Cardiac muscle cell (in vitro differentiated cells and primary cell): Measurements from ENCODE around the gene JMJD8. TPM values are rescaled to one million over a fixed set of nuclear protein-coding genes. Genes with fewer than 3 reads are reported as not detected.

ENCODE experiments used
- DNase-seq, 2 donors: peaks; one replicate each; pipeline versions ENCODE4 v3.0.0 to v3.0.0-alpha.2; 2010 to 2017; ENCODE audit warnings: low read depth in 1 of 2, low spot score in 1 of 2
- H3K27ac ChIP-seq: fragments of 200-600 bp; sonication (generic); 2 replicates; pipeline ENCODE4 v1.5.1; 2016
- H3K27me3 ChIP-seq: fragments of 200-600 bp; sonication (generic); 2 replicates; pipeline ENCODE4 v1.6.0; 2016; ENCODE audit warnings: control low read depth
- H3K36me3 ChIP-seq: fragments of 200-600 bp; sonication (generic); 2 replicates; pipeline ENCODE4 v1.5.1; 2016; ENCODE audit warnings: control low read depth
- H3K4me1 ChIP-seq: fragments of 200-600 bp; sonication (generic); 2 replicates; pipeline ENCODE4 v1.8.1; 2017; ENCODE audit warnings: low read depth, mild to moderate bottlenecking, mixed run types
- H3K4me3 ChIP-seq: fragments of 200-600 bp; sonication (generic); 2 replicates; pipeline ENCODE4 v1.5.1; 2016; ENCODE audit warnings: mild to moderate bottlenecking
- H3K9me3 ChIP-seq: fragments of 200-600 bp; sonication (generic); 2 replicates; pipeline ENCODE4 v1.5.1; 2017; ENCODE audit warnings: low read depth, mild to moderate bottlenecking, control low read depth
- CTCF ChIP-seq: IDR thresholded peaks from 2 replicates; pipeline ENCODE4 v1.5.1; 2012; ENCODE audit warnings: low read depth, mild to moderate bottlenecking, low read length
- polyA plus RNA-seq: library from polyadenylated mRNA; unstranded; fragments of >200 nt; fragmentation: Nextera tagmentation; extraction: Ambion mirVana; gene quantifications from 2 replicates; pipeline ENCODE4 v1.2.1, GENCODE V29; 2016
- total RNA-seq: library from RNA; depleted of rRNA; stranded (reverse); fragments of >200 nt; gene quantifications from 2 replicates; pipeline ENCODE4 v1.2.3, GENCODE V29; 2016

JMJD8 gene
- total and polyA plus RNA-seq, 2 experiments from 2014 or later = 105 to 118 TPM

DNA sequence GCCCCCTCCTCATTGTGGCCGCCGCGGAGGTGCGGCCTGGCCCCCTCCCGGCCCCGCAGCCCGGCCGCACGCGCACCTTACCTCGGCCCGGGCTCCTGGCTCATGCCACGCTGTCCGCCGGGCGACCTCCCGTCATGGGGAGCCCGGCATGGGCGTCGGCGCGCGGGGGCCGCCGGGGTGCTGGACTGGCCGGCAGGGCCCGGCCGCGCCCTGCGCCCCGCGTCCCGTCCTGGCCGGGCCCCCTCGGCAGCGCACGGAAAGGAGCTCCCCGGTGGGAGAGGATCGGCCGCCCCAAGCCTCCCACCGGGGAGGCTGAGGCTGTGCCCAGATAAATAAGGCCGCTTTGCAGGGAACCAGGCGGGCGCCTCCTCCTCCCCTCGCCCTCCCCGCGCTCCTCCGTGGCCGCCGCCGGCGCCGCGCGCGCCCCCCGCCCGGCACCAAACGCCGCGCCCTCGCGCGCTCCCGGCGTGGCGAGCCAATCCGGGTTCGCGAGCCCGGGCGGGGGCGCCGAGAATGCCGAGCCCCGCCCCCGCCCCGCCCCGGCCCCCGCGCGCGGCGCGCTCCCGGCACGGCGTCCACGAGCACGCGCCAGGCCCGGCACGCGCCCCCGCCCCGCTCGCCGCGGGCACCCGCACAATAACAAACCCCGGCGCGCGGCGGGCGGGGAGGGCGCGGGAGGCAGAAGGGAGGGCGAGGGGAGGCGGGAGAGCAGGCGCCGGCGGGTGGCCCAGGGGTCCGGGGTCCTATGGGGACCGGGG lies 21.5 kb upstream of the JMJD8 start, which contains the start of gene FBXL16:
Gene FBXL16 (minus strand): TSS at position 371 of the 758 bp plus-strand sequence. CDS start 8,396 bp downstream, outside the sequence.
- no peak for DNase-seq
- no peak within 1 kb of the TSS for H3K27ac ChIP-seq
- H3K4me1 ChIP-seq = peaks cover 10% of the 10 kb centered on the region
- H3K9me3 ChIP-seq = no peaks in the 10 kb centered on the region
- no peak for TF ChIP-seq CTCF
- H3K36me3 ChIP-seq = no peaks in the 10 kb centered on the region
- peaks cover 86% of the 10 kb centered on the region for H3K27me3 ChIP-seq
- no peak within 1 kb of the TSS for H3K4me3 ChIP-seq

DNA sequence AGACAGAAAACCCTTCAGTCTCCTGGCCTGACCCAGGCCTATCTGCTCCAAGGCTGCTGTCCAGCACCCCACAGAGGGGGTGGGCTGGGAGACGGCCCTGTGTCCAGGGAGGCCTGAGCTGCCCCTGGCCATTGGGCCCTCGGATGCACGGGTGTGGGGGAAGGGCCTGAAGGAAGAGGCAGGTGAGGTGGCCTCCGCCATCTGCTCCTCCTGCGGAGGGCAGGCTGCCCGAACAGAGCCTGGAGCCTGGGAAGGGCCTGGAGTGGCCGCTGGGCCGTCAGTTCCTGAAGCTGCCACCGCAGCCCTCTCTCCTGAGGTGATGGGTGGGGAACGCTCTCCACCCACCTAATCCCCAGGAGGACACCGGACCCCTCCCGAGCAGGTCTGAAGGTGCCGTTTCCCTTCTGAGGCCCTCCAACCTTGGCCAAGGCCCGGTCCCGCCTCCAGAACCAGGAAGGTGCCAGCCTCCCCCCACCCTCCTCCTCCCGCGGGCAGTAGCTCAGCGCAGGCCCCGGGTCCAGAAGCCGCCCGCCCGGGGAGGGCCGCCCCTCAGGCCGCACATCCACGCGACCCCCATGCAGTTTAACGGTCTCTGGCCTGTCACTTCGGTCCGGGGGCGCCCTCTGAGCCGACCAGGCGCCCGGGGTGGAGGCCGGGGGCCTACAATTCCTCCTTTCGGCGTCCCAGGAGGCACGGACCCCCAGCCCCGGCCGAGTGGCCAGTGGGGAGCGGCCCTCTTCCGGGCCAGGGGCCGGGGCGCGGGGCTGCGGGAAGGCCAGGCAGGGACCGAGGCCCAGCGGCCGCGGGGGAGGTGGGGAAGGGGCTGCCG lies 20.6 kb upstream of the JMJD8 start:
- Histone ChIP-seq H3K4me3 (no peak overlapping the region), H3K4me1 (peaks cover 1% of the 10 kb centered on the region), H3K27ac (no peak overlapping the region), H3K27me3 (peaks cover 95% of the 10 kb centered on the region), H3K9me3 (no peaks in the 10 kb centered on the region), H3K36me3 (no peaks in the 10 kb centered on the region)
- TF ChIP-seq CTCF = no peak
- DNase-seq = peak in 1 of 2 donors; percentile 46

- H3K27ac ChIP-seq = no peak overlapping the region
- H3K9me3 ChIP-seq = no peaks in the 10 kb centered on the region
- TF ChIP-seq CTCF = no peak
- H3K36me3 ChIP-seq = no peaks in the 10 kb centered on the region
- peaks cover 99% of the 10 kb centered on the region for H3K27me3 ChIP-seq
- H3K4me3 ChIP-seq = no peak overlapping the region
- no peak for DNase-seq
- H3K4me1 ChIP-seq = no peaks in the 10 kb centered on the region
Observed at GRCh38 chr16:704047-704446, 19.9 kb upstream of the JMJD8 start.

DNA sequence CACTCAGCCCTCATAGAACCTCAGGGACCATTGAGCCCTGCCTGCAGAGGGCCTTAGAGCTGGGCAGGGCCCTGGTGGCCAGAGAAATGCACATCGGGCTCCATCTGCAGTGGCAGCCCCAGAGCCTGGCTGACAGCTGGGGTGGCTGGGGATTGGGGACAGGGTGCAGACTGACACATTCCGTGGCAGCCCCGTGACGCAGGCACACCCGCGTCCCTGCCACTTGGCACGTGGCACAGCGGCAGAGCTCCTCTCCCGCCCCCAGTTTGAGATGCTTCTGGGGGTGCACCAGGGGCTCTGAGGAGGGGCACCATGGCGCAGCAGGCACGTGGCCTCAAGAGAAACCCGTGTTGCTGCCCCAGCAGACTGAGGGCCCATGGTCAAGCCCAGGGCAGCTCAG lies 19.3 kb upstream of the JMJD8 start:
- no peak for TF ChIP-seq CTCF
- no peaks in the 10 kb centered on the region for H3K9me3 ChIP-seq
- peaks cover 99% of the 10 kb centered on the region for H3K27me3 ChIP-seq
- no peak overlapping the region for H3K4me3 ChIP-seq
- H3K36me3 ChIP-seq = no peaks in the 10 kb centered on the region
- no peak for DNase-seq
- H3K27ac ChIP-seq = no peak overlapping the region
- no peaks in the 10 kb centered on the region for H3K4me1 ChIP-seq

DNA sequence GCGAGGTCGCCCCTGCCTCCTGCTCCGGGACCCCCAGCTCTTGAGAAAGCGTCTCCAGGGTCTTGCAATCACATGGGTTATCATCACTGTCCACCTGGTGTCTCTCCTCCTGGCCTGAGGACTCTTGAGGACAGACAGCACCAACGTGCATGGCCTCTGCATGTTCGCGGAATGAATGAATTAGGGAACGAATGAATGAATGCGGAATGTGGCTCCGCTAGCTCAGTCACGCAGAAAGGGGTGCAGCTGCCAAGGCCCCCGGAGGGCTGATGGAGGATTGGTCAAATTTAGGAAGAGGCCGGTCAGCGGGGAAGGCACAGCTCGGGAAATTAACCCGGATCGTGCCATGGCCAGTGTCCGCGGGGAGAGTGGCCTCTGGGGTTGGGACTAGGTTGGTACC lies 18.2 kb upstream of the JMJD8 start:
- H3K4me1 ChIP-seq = no peaks in the 10 kb centered on the region
- no peak for TF ChIP-seq CTCF
- no peak for DNase-seq
- no peak overlapping the region for H3K4me3 ChIP-seq
- H3K9me3 ChIP-seq = no peaks in the 10 kb centered on the region
- peaks cover 99% of the 10 kb centered on the region for H3K27me3 ChIP-seq
- H3K27ac ChIP-seq = no peak overlapping the region
- H3K36me3 ChIP-seq = no peaks in the 10 kb centered on the region
